Neuronal stem cell (in vitro differentiated cells): ENCODE results near the gene SFRP5.
A peak's percentile ranks its signal among the peaks of the same experiment; 100 is the strongest.

Experiments used
- DNase-seq: peaks from one replicate; pipeline ENCODE4 v3.0.0-alpha.2; 2013; ENCODE audit warnings: low spot score
- H2AFZ ChIP-seq: one replicate; pipeline ENCODE4 v1.6.1; 2013; ENCODE audit warnings: mild to moderate bottlenecking, low read length, inconsistent platforms
- H2AK5ac ChIP-seq: 2 replicates; pipeline ENCODE4 v1.6.1; 2013; ENCODE audit warnings: low read depth, mild to moderate bottlenecking, inconsistent platforms, low read length, moderate library complexity, mixed read lengths
- H2BK120ac ChIP-seq: 2 replicates; pipeline ENCODE4 v1.6.1; 2013; ENCODE audit warnings: low read depth, mild to moderate bottlenecking, inconsistent platforms, low read length, moderate library complexity, mixed read lengths
- H2BK12ac ChIP-seq: one replicate; pipeline ENCODE4 v1.6.1; 2013; ENCODE audit warnings: low read length, inconsistent platforms
- H2BK15ac ChIP-seq: 2 replicates; pipeline ENCODE4 v1.6.1; 2013; ENCODE audit warnings: mild to moderate bottlenecking, low read length, inconsistent platforms, mixed read lengths
- H2BK5ac ChIP-seq: one replicate; pipeline ENCODE4 v1.6.1; 2013; ENCODE audit warnings: inconsistent platforms, mild to moderate bottlenecking, low read length, moderate library complexity
- H3K14ac ChIP-seq: one replicate; pipeline ENCODE4 v1.6.1; 2013; ENCODE audit warnings: low read length, inconsistent platforms
- H3K18ac ChIP-seq: 2 replicates; pipeline ENCODE4 v1.6.1; 2013; ENCODE audit warnings: low read length, inconsistent platforms
- H3K23ac ChIP-seq: 2 replicates; pipeline ENCODE4 v1.6.1; 2013; ENCODE audit warnings: low read depth, mild to moderate bottlenecking, mixed read lengths, low read length, inconsistent platforms; ENCODE audit not compliant: poor library complexity
- H3K27ac ChIP-seq: replicated peaks from 3 replicates; pipeline ENCODE4 v1.5.1; 2013; ENCODE audit warnings: low read length, inconsistent platforms
- H3K27me3 ChIP-seq, 3 experiments: 2 replicates each; pipeline ENCODE4 v1.6.1; 2013; ENCODE audit warnings: low read length in 3 of 3, mild to moderate bottlenecking in 2 of 3, inconsistent platforms in 1 of 3, low read depth in 1 of 3, mixed read lengths in 1 of 3, moderate library complexity in 1 of 3; ENCODE audit not compliant: control insufficient read depth in 3 of 3, insufficient read depth in 3 of 3
- H3K36me3 ChIP-seq, 2 donors: replicated peaks in 1 of 2; 2 replicates each; pipeline ENCODE4 v1.6.1; 2013; ENCODE audit warnings: low read length in 2 of 2; ENCODE audit not compliant: control insufficient read depth in 2 of 2, insufficient read depth in 2 of 2
- H3K4ac ChIP-seq: 2 replicates; pipeline ENCODE4 v1.6.1; 2013; ENCODE audit warnings: inconsistent platforms, mild to moderate bottlenecking, low read length, moderate library complexity
- H3K4me1 ChIP-seq, 2 donors: 1 replicate in 1 of 2; 2 replicates in 1 of 2; pipeline ENCODE4 v1.6.1; 2013; ENCODE audit warnings: low read length in 2 of 2, low read depth in 1 of 2; ENCODE audit not compliant: control insufficient read depth in 2 of 2, insufficient read depth in 1 of 2
- H3K4me2 ChIP-seq: one replicate; pipeline ENCODE4 v1.6.1; 2013; ENCODE audit warnings: mild to moderate bottlenecking, low read length, inconsistent platforms; ENCODE audit not compliant: insufficient read depth, poor library complexity, severe bottlenecking
- H3K4me3 ChIP-seq, 2 donors: 2 replicates each; pipeline ENCODE4 v1.5.1; 2013; ENCODE audit warnings: low read length in 2 of 2, mild to moderate bottlenecking in 2 of 2, inconsistent platforms in 1 of 2, moderate library complexity in 1 of 2
- H3K79me1 ChIP-seq: one replicate; pipeline ENCODE4 v1.6.1; 2013; ENCODE audit warnings: low read depth, mild to moderate bottlenecking, inconsistent platforms, low read length, moderate library complexity
- H3K9ac ChIP-seq: one replicate; pipeline ENCODE4 v1.6.1; 2013; ENCODE audit warnings: mild to moderate bottlenecking, low read depth, low read length, inconsistent platforms; ENCODE audit not compliant: poor library complexity
- H3K9me3 ChIP-seq, 2 donors: replicated peaks in 1 of 2; 2 replicates each; pipeline versions ENCODE3 to v1.6.1; 2013; ENCODE audit warnings: low read length in 2 of 2, mild to moderate bottlenecking in 2 of 2, inconsistent platforms in 1 of 2, low read depth in 1 of 2, mixed read lengths in 1 of 2, moderate library complexity in 1 of 2; ENCODE audit not compliant: control insufficient read depth in 2 of 2, insufficient read depth in 1 of 2
- H4K8ac ChIP-seq: one replicate; pipeline ENCODE4 v1.6.1; 2013; ENCODE audit warnings: low read depth, mild to moderate bottlenecking, inconsistent platforms, low read length, moderate library complexity
- H4K91ac ChIP-seq: one replicate; pipeline ENCODE4 v1.6.1; 2013; ENCODE audit warnings: low read length, low read depth, mild to moderate bottlenecking, inconsistent platforms; ENCODE audit not compliant: poor library complexity
- WGBS, 2 donors: extraction: QIAGEN DNeasy Blood & Tissue Kit; methylation state at CpG; one replicate each; pipeline ENCODE4 v1.1.7; 2013; ENCODE audit warnings: missing lambda C conversion rate in 2 of 2, mixed read lengths in 1 of 2; ENCODE audit not compliant: insufficient read length in 2 of 2, insufficient replicate concordance in 1 of 2; ENCODE audit errors: extremely low coverage in 2 of 2; 5-methylcytosine and 5-hydroxymethylcytosine counted together

The SFRP5 gene

GRCh38 chr10:97768322-97769315 lies 3.2 kb downstream of the SFRP5 start:
- Histone ChIP-seq H3K9me3 (no peaks in the 10 kb centered on the region), H3K27ac (no peak overlapping the region), H2BK5ac (no peak overlapping the region), H2BK120ac (no peak overlapping the region), H3K4ac (no peak overlapping the region), H3K4me2 (no peak overlapping the region), H3K27me3 (peaks cover 15 to 46% (median 45%) of the 10 kb centered on the region in 3 experiments), H3K4me3 (no peak overlapping the region), H3K36me3 (no peaks in the 10 kb centered on the region), H3K18ac (no peak overlapping the region), H2BK12ac (no peak overlapping the region), H3K23ac (peak overlapping the region; percentile 14), H3K4me1 (peaks cover 6% of the 10 kb centered on the region in 2 donors), H2AK5ac (no peak overlapping the region), H3K14ac (no peak overlapping the region), H3K79me1 (no peaks in the 10 kb centered on the region), H2BK15ac (no peak overlapping the region), H3K9ac (no peak overlapping the region), H2AFZ (peak overlapping the region; percentile 38), H4K8ac (no peak overlapping the region), H4K91ac (no peak overlapping the region)
- WGBS, 2 donors = 100% methylated on average over 1 of the region's 9 CpGs; no CpG with 5 or more reads in 1 of the 2 donors
- DNase-seq = no peak

GRCh38 chr10:97766996-97767924 lies 4.5 kb downstream of the SFRP5 start:
- Histone ChIP-seq H2AFZ (no peak overlapping the region), H2BK5ac (no peak overlapping the region), H2BK120ac (no peak overlapping the region), H3K4me3 (no peak overlapping the region), H2BK15ac (peak overlapping the region; percentile 52), H3K4ac (no peak overlapping the region), H3K79me1 (no peaks in the 10 kb centered on the region), H4K8ac (no peak overlapping the region), H3K9me3 (no peaks in the 10 kb centered on the region), H3K27me3 (peaks cover 15 to 33% (median 32%) of the 10 kb centered on the region in 3 experiments), H3K9ac (no peak overlapping the region), H2AK5ac (no peak overlapping the region), H2BK12ac (no peak overlapping the region), H4K91ac (no peak overlapping the region), H3K4me2 (no peak overlapping the region), H3K4me1 (peaks cover 6 to 18% of the 10 kb centered on the region in 2 donors), H3K14ac (peak overlapping the region; percentile 32), H3K36me3 (peaks cover 0 to 3% of the 10 kb centered on the region in 2 donors), H3K18ac (no peak overlapping the region), H3K27ac (no peak overlapping the region), H3K23ac (peak overlapping the region; percentile 52)
- no CpG with 5 or more reads among the region's 22 CpGs for WGBS, 2 donors
- DNase-seq = no peak

- H3K9me3 ChIP-seq = no peaks in the 10 kb centered on the region
- H3K4me3 ChIP-seq = no peak overlapping the region
- no peak overlapping the region for H2BK5ac ChIP-seq
- no peak overlapping the region for H2BK12ac ChIP-seq
- peaks cover 0 to 8% of the 10 kb centered on the region in 2 donors for H3K36me3 ChIP-seq
- no peaks in the 10 kb centered on the region for H3K79me1 ChIP-seq
- no peak overlapping the region for H2AK5ac ChIP-seq
- H2BK120ac ChIP-seq = no peak overlapping the region
- H3K23ac ChIP-seq = no peak overlapping the region
- no peak overlapping the region for H2BK15ac ChIP-seq
- no peak overlapping the region for H2AFZ ChIP-seq
- H3K4ac ChIP-seq = no peak overlapping the region
- H3K27me3 ChIP-seq = peaks cover 10 to 23% (median 23%) of the 10 kb centered on the region in 3 experiments
- no peak overlapping the region for H3K9ac ChIP-seq
- no peak overlapping the region for H3K27ac ChIP-seq
- no peak overlapping the region for H4K8ac ChIP-seq
- no peak for DNase-seq
- no peak overlapping the region for H3K14ac ChIP-seq
- H4K91ac ChIP-seq = no peak overlapping the region
- WGBS, 2 donors = no CpG with 5 or more reads among the region's 13 CpGs
- H3K18ac ChIP-seq = no peak overlapping the region
- H3K4me1 ChIP-seq = peaks cover 3 to 16% of the 10 kb centered on the region in 2 donors
- H3K4me2 ChIP-seq = no peak overlapping the region
Observed at GRCh38 chr10:97766106-97766810, 5.5 kb downstream of the SFRP5 start.
